DOHH2 (cell line): ENCODE measurements around the gene STRAP.

Source experiments
- EZH2phosphoT487 ChIP-seq: fragments of 200-600 bp; sonication (generic); IDR thresholded peaks from 2 replicates; pipeline ENCODE4 v1.6.1; 2017; ENCODE audit warnings: borderline replicate concordance, mild to moderate bottlenecking, antibody characterized with exemption, low read length, moderate library complexity, mixed read lengths
- TF ChIP-seq, protein P1 (sequence below): fragments of 200-600 bp; sonication (generic); IDR thresholded peaks from one replicate; pipeline ENCODE4 v1.5.1; 2014; ENCODE audit warnings: antibody characterized with exemption, mild to moderate bottlenecking, low read depth, low read length; ENCODE audit not compliant: poor library complexity, severe bottlenecking

GRCh38 chr12:15937902-15938301 is 55.7 kb downstream of the STRAP start:
- TF ChIP-seq, protein P1, sequence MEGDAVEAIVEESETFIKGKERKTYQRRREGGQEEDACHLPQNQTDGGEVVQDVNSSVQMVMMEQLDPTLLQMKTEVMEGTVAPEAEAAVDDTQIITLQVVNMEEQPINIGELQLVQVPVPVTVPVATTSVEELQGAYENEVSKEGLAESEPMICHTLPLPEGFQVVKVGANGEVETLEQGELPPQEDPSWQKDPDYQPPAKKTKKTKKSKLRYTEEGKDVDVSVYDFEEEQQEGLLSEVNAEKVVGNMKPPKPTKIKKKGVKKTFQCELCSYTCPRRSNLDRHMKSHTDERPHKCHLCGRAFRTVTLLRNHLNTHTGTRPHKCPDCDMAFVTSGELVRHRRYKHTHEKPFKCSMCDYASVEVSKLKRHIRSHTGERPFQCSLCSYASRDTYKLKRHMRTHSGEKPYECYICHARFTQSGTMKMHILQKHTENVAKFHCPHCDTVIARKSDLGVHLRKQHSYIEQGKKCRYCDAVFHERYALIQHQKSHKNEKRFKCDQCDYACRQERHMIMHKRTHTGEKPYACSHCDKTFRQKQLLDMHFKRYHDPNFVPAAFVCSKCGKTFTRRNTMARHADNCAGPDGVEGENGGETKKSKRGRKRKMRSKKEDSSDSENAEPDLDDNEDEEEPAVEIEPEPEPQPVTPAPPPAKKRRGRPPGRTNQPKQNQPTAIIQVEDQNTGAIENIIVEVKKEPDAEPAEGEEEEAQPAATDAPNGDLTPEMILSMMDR: no peak
- no peak for TF ChIP-seq EZH2phosphoT487
